ENCODE data around the gene TULP4. TPM values are rescaled to one million over a fixed set of nuclear protein-coding genes. Genes with fewer than 3 reads are reported as not detected.

Gene TULP4
- total RNA-seq, 1 donor: 105 TPM

GRCh38 chr6:158503222-158503621 is 191.0 kb downstream of the TULP4 start:
- Histone ChIP-seq H3K9me3 (ENCODE audit: low read depth, low read length) (no peaks in the 10 kb centered on the region), H3K4me3 (ENCODE audit: low read length) (no peak overlapping the region), H3K4me1 (ENCODE audit: insufficient read depth, low read length) (no peaks in the 10 kb centered on the region), H3K27me3 (ENCODE audit: insufficient read depth, low read length) (no peaks in the 10 kb centered on the region)

DNA sequence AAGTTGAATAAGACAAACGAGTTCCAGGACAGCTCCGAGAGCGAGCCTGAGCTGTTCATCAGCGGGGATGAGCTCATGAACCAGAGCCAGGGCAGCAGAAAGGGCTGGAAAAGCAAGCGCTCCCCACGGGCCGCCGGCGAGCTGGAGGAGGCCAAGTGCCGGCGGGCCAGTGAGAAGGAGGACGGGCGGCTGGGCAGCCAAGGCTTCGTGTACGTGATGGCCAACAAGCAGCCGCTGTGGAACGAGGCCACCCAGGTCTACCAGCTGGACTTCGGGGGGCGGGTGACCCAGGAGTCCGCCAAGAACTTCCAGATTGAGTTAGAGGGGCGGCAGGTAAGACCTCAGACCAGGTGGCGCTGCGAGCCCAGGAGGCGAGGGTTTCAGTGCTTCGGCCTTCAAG is 191.6 kb downstream of the TULP4 start:
- no peaks in the 10 kb centered on the region for H3K4me1 ChIP-seq (ENCODE audit: insufficient read depth, low read length)
- no peak overlapping the region for H3K4me3 ChIP-seq (ENCODE audit: low read length)
- H3K9me3 ChIP-seq (ENCODE audit: low read depth, low read length): no peaks in the 10 kb centered on the region
- no peaks in the 10 kb centered on the region for H3K27me3 ChIP-seq (ENCODE audit: insufficient read depth, low read length)

DNA sequence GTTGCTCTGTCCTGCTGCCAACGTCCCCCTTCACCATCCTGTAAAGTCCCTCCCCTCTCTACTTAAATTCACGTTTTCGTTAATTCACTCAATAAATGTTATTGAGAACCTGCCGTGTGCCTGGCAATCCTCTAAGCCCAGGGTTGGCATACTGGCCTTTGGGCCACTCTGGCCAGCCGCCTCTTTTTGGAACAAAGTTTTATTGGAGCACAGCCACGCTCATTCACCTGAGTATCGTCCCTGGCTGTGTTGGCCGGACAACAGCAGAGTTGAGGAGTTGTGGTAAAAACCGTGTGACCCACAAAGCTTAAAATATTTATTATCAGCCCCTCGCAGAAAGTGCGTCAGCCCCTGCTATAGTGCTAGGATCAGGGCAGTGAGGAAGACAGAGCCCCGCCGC is 192.9 kb downstream of the TULP4 start:
- no peaks in the 10 kb centered on the region for H3K4me1 ChIP-seq (ENCODE audit: insufficient read depth, low read length)
- H3K9me3 ChIP-seq (ENCODE audit: low read depth, low read length): no peaks in the 10 kb centered on the region
- no peaks in the 10 kb centered on the region for H3K27me3 ChIP-seq (ENCODE audit: insufficient read depth, low read length)
- H3K4me3 ChIP-seq (ENCODE audit: low read length): no peak overlapping the region

DNA sequence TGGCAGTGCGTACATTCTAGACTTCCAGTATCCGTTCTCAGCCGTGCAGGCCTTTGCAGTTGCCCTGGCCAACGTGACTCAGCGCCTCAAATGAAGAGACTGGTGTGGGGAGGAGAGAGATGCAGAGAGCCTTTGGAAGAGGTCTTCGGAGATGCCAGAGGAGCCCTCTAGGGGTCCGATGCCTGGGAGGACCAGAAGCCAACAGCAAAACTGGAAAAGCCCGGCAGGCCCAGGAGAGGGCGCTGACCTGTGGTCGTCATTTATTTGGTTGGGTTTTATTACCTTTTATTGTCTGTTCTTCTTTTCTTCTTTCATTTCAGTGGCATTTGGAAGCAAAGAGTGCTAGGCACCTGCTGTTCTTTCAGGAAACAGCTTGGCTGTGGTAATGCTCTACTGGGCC is 194.3 kb downstream of the TULP4 start:
- Histone ChIP-seq H3K4me3 (ENCODE audit: low read length) (no peak overlapping the region), H3K4me1 (ENCODE audit: insufficient read depth, low read length) (no peaks in the 10 kb centered on the region), H3K27me3 (ENCODE audit: insufficient read depth, low read length) (no peaks in the 10 kb centered on the region), H3K9me3 (ENCODE audit: low read depth, low read length) (no peaks in the 10 kb centered on the region)

DNA sequence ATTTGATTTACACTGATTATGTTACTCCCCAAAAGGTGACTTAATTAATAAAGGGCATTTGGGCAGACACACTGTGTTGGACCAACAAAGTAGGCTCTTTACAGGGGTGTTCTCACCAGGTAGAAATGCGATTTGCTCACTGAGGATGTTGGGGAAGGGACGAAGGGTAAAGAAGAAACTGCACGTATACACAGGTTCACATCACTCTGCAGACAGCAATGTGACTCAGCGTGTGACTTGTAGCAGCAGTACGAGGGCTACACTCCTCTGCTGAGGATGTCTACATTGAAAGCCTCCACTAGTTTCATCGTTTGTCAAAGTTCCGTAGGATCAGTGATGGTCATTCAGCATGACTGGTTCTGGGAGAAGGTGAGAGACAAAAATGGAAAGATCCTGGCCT is 194.9 kb downstream of the TULP4 start:
- H3K9me3 ChIP-seq (ENCODE audit: low read depth, low read length): no peaks in the 10 kb centered on the region

GRCh38 chr6:158508450-158508849 is 196.2 kb downstream of the TULP4 start:
- Histone ChIP-seq H3K4me3 (ENCODE audit: low read length) (no peak overlapping the region), H3K9me3 (ENCODE audit: low read depth, low read length) (no peaks in the 10 kb centered on the region), H3K4me1 (ENCODE audit: insufficient read depth, low read length) (no peaks in the 10 kb centered on the region), H3K27me3 (ENCODE audit: insufficient read depth, low read length) (no peaks in the 10 kb centered on the region)

More for the DNA sequence above, 194.9 kb downstream of the TULP4 start:
- Histone ChIP-seq H3K27me3 (ENCODE audit: insufficient read depth, low read length) (no peaks in the 10 kb centered on the region), H3K4me1 (ENCODE audit: insufficient read depth, low read length) (no peaks in the 10 kb centered on the region), H3K4me3 (ENCODE audit: low read length) (no peak overlapping the region)

DNA sequence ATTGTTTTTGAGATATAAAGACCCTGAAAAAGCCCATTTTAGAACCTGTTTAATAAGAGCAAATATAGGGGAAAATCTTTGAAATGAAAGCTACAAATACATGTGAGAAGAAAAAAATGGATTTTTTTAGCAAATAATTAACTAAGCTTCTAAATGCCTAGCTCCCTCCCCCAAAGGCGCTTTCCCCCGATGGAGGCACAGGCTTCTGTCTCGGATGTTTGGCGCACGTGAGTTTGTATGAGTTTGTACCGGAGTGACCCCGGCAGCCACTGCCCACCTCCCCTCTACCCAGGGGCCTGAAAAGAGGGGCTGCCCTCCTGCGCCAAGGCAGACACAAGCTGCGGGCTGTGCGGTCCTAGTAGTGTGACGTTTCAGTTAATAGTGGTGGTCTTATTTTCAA is 197.2 kb downstream of the TULP4 start:
- H3K4me1 ChIP-seq (ENCODE audit: insufficient read depth, low read length): peaks cover 7% of the 10 kb centered on the region
- H3K4me3 ChIP-seq (ENCODE audit: low read length): no peak overlapping the region
- no peaks in the 10 kb centered on the region for H3K9me3 ChIP-seq (ENCODE audit: low read depth, low read length)
- H3K27me3 ChIP-seq (ENCODE audit: insufficient read depth, low read length): no peaks in the 10 kb centered on the region

DNA sequence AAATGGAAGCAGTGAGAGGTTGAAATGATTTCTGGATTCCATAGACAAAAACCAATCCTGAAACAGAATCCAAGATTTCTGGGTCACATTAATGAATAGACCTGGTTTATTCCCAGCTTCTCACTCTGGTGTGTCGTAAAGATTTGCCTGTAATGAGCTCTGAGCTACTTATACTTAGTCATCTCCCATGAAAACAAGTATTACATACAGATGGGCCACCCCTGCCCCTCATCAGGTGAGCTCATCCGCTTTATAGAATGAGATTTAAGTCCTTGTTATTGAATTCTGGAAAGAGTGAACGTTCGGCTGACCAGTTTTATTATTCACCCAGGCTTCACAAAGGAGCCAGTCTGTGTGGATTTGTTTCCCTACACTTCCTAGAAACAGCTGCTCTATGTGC is 200.5 kb downstream of the TULP4 start:
- peaks cover 18% of the 10 kb centered on the region for H3K27me3 ChIP-seq (ENCODE audit: insufficient read depth, low read length)
- no peak overlapping the region for H3K4me3 ChIP-seq (ENCODE audit: low read length)
- H3K4me1 ChIP-seq (ENCODE audit: insufficient read depth, low read length): peaks cover 16% of the 10 kb centered on the region
- no peaks in the 10 kb centered on the region for H3K9me3 ChIP-seq (ENCODE audit: low read depth, low read length)

DNA sequence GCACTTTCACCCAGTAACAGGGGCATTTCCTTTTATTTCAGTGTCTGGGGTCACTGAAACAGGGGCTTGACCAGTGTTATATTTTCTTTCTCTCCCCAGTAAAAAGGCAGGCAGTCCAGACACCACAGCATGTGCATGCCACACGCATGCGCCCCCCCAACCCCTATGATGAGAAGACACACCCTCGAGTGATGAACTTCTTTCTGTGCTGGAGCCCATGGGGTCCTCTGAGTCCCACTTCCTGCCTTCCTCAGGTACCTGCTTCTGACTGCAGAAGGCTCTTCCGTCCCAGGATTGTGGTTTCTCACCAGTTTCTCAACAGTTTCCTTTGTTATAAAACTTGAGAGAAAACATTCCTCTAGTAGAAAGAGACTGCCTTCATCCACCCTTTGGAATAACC is 201.9 kb downstream of the TULP4 start:
- peaks cover 32% of the 10 kb centered on the region for H3K27me3 ChIP-seq (ENCODE audit: insufficient read depth, low read length)
- no peaks in the 10 kb centered on the region for H3K9me3 ChIP-seq (ENCODE audit: low read depth, low read length)
- no peak overlapping the region for H3K4me3 ChIP-seq (ENCODE audit: low read length)
- H3K4me1 ChIP-seq (ENCODE audit: insufficient read depth, low read length): peaks cover 23% of the 10 kb centered on the region

DNA sequence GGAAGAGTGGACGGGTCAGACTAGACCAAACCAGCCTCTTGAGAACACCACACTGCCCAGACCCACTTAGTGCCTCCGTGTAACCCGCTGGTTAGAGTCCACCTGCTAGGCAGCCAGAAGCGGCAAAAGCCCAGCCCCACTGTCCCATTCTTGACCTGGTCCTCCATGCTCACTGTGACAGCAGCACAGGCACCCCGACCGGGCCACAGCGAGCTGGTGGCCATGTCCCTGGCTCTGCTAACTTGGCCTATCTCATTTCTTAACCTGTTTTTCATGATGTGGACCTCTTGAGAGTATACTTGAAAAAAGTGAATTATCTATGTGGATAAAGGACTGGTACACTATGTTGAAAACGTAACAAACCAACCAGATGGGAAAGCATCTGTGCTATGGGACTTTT is 202.7 kb downstream of the TULP4 start:
- Histone ChIP-seq H3K4me3 (ENCODE audit: low read length) (no peak overlapping the region), H3K4me1 (ENCODE audit: insufficient read depth, low read length) (peaks cover 23% of the 10 kb centered on the region), H3K9me3 (ENCODE audit: low read depth, low read length) (no peaks in the 10 kb centered on the region), H3K27me3 (ENCODE audit: insufficient read depth, low read length) (peaks cover 36% of the 10 kb centered on the region)

DNA sequence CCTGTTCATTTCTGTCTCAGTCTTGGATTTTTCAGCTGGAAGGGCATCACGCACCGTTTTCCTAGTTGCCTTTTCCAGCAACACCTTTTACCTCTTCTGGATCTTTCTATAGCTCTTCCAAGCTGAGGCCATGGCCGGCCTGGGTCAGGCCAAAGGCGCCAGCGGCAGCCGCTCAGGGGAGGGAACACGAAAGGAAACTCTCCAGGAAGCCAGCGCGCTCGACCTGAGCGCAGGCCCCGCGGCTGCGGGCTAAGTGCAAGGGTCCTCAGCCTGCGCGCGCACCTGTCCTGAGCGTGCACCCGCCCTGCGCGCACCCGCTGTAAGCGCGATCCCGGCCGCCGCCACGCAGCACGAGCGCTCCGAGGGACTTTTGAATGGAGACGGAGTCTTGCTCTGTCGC is 203.8 kb downstream of the TULP4 start:
- H3K4me1 ChIP-seq (ENCODE audit: insufficient read depth, low read length): peaks cover 23% of the 10 kb centered on the region
- H3K27me3 ChIP-seq (ENCODE audit: insufficient read depth, low read length): peaks cover 36% of the 10 kb centered on the region
- H3K4me3 ChIP-seq (ENCODE audit: low read length): no peak overlapping the region
- no peaks in the 10 kb centered on the region for H3K9me3 ChIP-seq (ENCODE audit: low read depth, low read length)

GRCh38 chr6:158517038-158517437 is 204.8 kb downstream of the TULP4 start:
- H3K4me1 ChIP-seq (ENCODE audit: insufficient read depth, low read length): peaks cover 23% of the 10 kb centered on the region
- peaks cover 36% of the 10 kb centered on the region for H3K27me3 ChIP-seq (ENCODE audit: insufficient read depth, low read length)
- no peaks in the 10 kb centered on the region for H3K9me3 ChIP-seq (ENCODE audit: low read depth, low read length)
- no peak overlapping the region for H3K4me3 ChIP-seq (ENCODE audit: low read length)

DNA sequence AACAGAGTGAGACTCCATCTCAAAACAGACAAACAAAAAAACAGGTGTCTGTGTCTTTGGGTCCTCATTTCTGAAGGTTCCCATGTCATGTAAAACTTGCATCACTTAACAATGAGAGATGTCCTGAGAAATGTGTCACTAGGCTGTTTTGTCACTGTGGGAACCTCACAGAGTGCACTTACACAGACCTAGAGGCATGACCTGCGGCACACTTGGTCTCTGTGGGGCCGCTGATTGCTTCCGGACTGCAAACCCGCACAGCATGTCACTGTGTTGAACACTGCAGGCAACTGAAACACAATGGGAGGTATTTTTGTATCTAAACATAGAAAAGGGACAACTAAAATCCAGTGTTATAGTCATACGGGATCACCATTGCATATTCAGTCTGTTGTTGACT is 205.3 kb downstream of the TULP4 start:
- Histone ChIP-seq H3K4me1 (ENCODE audit: insufficient read depth, low read length) (peaks cover 23% of the 10 kb centered on the region), H3K9me3 (ENCODE audit: low read depth, low read length) (no peaks in the 10 kb centered on the region), H3K27me3 (ENCODE audit: insufficient read depth, low read length) (peaks cover 36% of the 10 kb centered on the region), H3K4me3 (ENCODE audit: low read length) (no peak overlapping the region)

- H3K9me3 ChIP-seq (ENCODE audit: low read depth, low read length): no peaks in the 10 kb centered on the region
- H3K27me3 ChIP-seq (ENCODE audit: insufficient read depth, low read length): peaks cover 36% of the 10 kb centered on the region
- H3K4me1 ChIP-seq (ENCODE audit: insufficient read depth, low read length): peaks cover 23% of the 10 kb centered on the region
- H3K4me3 ChIP-seq (ENCODE audit: low read length): no peak overlapping the region
These were observed 206.2 kb downstream of the TULP4 start for GRCh38 chr6:158518191-158519127.

DNA sequence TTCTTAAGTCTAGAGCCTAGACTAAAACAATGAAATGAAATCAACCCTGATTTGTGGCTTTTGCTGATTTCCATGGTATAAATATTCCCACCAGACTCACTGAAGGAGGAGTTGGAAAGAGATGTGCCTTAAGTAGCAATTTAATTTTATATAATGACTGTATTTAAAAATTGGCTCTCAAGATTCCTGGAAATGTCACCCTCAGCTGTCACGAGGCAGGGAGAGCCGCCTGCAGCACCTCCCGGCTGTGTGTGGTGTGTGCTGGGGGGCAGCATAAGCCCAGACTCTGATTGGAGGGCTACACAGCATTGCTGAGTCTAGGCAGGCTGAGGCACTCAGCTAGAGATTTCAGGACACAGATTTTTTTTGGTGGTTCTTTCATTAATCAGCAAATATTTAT is 207.0 kb downstream of the TULP4 start:
- Histone ChIP-seq H3K27me3 (ENCODE audit: insufficient read depth, low read length) (peaks cover 36% of the 10 kb centered on the region), H3K4me1 (ENCODE audit: insufficient read depth, low read length) (peaks cover 18% of the 10 kb centered on the region), H3K9me3 (ENCODE audit: low read depth, low read length) (no peaks in the 10 kb centered on the region), H3K4me3 (ENCODE audit: low read length) (no peak overlapping the region)

DNA sequence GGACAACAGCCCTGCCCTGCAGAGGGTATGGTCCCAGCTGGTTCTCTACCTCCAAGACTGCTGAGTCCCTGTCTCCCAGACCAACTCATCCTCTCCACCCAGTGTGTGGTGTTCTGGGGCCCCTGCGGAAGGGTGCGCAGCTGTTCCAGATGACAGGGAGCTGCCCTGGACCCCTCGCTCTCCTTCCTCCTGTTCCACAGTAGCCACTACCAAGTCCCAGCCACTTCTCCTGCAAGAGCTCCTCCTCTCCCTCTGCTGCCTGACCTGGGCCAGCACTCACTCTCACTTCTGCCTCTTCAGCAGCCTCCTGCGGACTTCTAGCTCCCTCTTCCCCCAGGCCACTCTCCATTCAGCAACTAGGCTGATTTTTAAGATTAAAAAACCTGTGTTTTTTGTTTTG is 207.5 kb downstream of the TULP4 start:
- peaks cover 36% of the 10 kb centered on the region for H3K27me3 ChIP-seq (ENCODE audit: insufficient read depth, low read length)
- H3K4me3 ChIP-seq (ENCODE audit: low read length): no peak overlapping the region
- peaks cover 13% of the 10 kb centered on the region for H3K4me1 ChIP-seq (ENCODE audit: insufficient read depth, low read length)
- H3K9me3 ChIP-seq (ENCODE audit: low read depth, low read length): no peaks in the 10 kb centered on the region
